Measurements from ENCODE around the gene LRBA. TPM values are rescaled to one million over a fixed set of nuclear protein-coding genes. Genes with fewer than 3 reads are reported as not detected.

The LRBA gene
- total and polyA plus RNA-seq, 4 donors = 8.2 to 69.8 (median 32.8) TPM

- 90% methylated on average over 4 of the region's 4 CpGs for WGBS
These were observed 532.5 kb downstream of the LRBA start for GRCh38 chr4:150482581-150482980.

DNA sequence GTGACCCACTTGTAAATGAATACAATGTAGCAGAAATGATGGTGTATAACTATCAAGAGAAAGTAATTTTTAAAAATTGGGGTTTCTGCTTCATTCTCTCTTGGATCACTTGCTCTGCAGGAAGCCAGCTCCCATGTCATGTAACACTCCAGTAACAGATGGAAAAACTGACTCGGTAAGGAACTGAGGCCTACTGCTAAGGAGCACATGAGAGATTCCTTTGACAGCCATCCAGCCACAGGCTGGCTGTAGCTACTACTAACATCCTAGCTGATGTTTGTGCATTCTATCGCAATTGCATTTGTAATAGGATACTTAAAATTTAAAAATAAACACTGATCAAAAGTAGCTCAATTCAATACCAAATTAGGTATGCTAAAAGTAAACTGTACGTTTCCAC lies 535.4 kb downstream of the LRBA start:
- WGBS = 96% methylated on average over 3 of the region's 3 CpGs
- H3K4me3 ChIP-seq (ENCODE audit: low read depth in 1 of 3, low read length in 3 of 3) = no peak overlapping the region
- TF ChIP-seq NR2F2 (IDR thresholded peaks at IDR 0.05) (no peak), HNF4G (IDR thresholded peaks at IDR 0.05) (no peak), EGR1 (IDR thresholded peaks at IDR 0.05; ENCODE audit: low read depth in 2 of 2) (no peak), FOXA2 (IDR thresholded peaks at IDR 0.05) (no peak), RAD21 (IDR thresholded peaks at IDR 0.05) (no peak), REST (IDR thresholded peaks at IDR 0.05) (no peak), TAF1 (conservative IDR thresholded peaks at IDR 0.05) (no peak), YY1 (IDR thresholded peaks at IDR 0.05) (no peak)
- TF ChIP-seq, protein P1, sequence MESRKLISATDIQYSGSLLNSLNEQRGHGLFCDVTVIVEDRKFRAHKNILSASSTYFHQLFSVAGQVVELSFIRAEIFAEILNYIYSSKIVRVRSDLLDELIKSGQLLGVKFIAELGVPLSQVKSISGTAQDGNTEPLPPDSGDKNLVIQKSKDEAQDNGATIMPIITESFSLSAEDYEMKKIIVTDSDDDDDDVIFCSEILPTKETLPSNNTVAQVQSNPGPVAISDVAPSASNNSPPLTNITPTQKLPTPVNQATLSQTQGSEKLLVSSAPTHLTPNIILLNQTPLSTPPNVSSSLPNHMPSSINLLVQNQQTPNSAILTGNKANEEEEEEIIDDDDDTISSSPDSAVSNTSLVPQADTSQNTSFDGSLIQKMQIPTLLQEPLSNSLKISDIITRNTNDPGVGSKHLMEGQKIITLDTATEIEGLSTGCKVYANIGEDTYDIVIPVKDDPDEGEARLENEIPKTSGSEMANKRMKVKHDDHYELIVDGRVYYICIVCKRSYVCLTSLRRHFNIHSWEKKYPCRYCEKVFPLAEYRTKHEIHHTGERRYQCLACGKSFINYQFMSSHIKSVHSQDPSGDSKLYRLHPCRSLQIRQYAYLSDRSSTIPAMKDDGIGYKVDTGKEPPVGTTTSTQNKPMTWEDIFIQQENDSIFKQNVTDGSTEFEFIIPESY (IDR thresholded peaks at IDR 0.05) = no peak
- TF ChIP-seq, protein P2, sequence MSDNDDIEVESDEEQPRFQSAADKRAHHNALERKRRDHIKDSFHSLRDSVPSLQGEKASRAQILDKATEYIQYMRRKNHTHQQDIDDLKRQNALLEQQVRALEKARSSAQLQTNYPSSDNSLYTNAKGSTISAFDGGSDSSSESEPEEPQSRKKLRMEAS (IDR thresholded peaks at IDR 0.05) = no peak
- TF ChIP-seq, protein P3, sequence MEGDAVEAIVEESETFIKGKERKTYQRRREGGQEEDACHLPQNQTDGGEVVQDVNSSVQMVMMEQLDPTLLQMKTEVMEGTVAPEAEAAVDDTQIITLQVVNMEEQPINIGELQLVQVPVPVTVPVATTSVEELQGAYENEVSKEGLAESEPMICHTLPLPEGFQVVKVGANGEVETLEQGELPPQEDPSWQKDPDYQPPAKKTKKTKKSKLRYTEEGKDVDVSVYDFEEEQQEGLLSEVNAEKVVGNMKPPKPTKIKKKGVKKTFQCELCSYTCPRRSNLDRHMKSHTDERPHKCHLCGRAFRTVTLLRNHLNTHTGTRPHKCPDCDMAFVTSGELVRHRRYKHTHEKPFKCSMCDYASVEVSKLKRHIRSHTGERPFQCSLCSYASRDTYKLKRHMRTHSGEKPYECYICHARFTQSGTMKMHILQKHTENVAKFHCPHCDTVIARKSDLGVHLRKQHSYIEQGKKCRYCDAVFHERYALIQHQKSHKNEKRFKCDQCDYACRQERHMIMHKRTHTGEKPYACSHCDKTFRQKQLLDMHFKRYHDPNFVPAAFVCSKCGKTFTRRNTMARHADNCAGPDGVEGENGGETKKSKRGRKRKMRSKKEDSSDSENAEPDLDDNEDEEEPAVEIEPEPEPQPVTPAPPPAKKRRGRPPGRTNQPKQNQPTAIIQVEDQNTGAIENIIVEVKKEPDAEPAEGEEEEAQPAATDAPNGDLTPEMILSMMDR (IDR thresholded peaks at IDR 0.05; ENCODE audit: low read depth, low read length, missing input control) = no peak
- TF ChIP-seq, protein P4, sequence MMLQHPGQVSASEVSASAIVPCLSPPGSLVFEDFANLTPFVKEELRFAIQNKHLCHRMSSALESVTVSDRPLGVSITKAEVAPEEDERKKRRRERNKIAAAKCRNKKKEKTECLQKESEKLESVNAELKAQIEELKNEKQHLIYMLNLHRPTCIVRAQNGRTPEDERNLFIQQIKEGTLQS (IDR thresholded peaks at IDR 0.05) = no peak
- DNase-seq (ENCODE audit: low spot score) = no peak
- H3K27me3 ChIP-seq (ENCODE audit: control insufficient read depth in 4 of 4, insufficient read depth in 4 of 4, low read length in 3 of 4) = no peaks in the 10 kb centered on the region
- no peak overlapping the region for H3K27ac ChIP-seq (ENCODE audit: low read depth in 1 of 2, low read length in 2 of 2)
- no peaks in the 10 kb centered on the region for H3K9me3 ChIP-seq (ENCODE audit: control insufficient read depth in 4 of 4, low read length in 3 of 4)
- H3K9ac ChIP-seq (ENCODE audit: low read depth in 1 of 2, low read length in 2 of 2) = no peak overlapping the region
- no peaks in the 10 kb centered on the region for H3K36me3 ChIP-seq (ENCODE audit: control insufficient read depth in 4 of 4, insufficient read depth in 3 of 4, low read depth in 1 of 4, low read length in 3 of 4)
- no peaks in the 10 kb centered on the region for H3K4me1 ChIP-seq (ENCODE audit: control insufficient read depth in 4 of 4, insufficient read depth in 4 of 4, low read length in 3 of 4)

More at GRCh38 chr4:150482581-150482980, 532.5 kb downstream of the LRBA start:
- Histone ChIP-seq H3K9me3 (ENCODE audit: control insufficient read depth in 4 of 4, low read length in 3 of 4) (no peaks in the 10 kb centered on the region), H3K36me3 (ENCODE audit: control insufficient read depth in 4 of 4, insufficient read depth in 3 of 4, low read depth in 1 of 4, low read length in 3 of 4) (no peaks in the 10 kb centered on the region), H3K9ac (ENCODE audit: low read depth in 1 of 2, low read length in 2 of 2) (no peak overlapping the region), H3K27ac (ENCODE audit: low read depth in 1 of 2, low read length in 2 of 2) (no peak overlapping the region), H3K27me3 (ENCODE audit: control insufficient read depth in 4 of 4, insufficient read depth in 4 of 4, low read length in 3 of 4) (no peaks in the 10 kb centered on the region), H3K4me3 (ENCODE audit: low read depth in 1 of 3, low read length in 3 of 3) (no peak overlapping the region), H3K4me1 (ENCODE audit: control insufficient read depth in 4 of 4, insufficient read depth in 4 of 4, low read length in 3 of 4) (no peaks in the 10 kb centered on the region)
- no peak for DNase-seq (ENCODE audit: low spot score)
- no peak for TF ChIP-seq NR2F2 (IDR thresholded peaks at IDR 0.05)
- TF ChIP-seq, protein P1 (IDR thresholded peaks at IDR 0.05) = no peak

Measured in liver (tissue), 9 donors.